K562 (cell line): ENCODE data around the gene GATA1. TPM values are rescaled to one million over a fixed set of nuclear protein-coding genes. Genes with fewer than 3 reads are reported as not detected.

ENCODE experiments used
- C11orf30 ChIP-seq: fragments of 450-650 bp; IDR thresholded peaks from 2 replicates; pipeline ENCODE4 v1.6.1; 2016; ENCODE audit warnings: low read depth, mild to moderate bottlenecking
- ELF1 ChIP-seq: fragments of 200-800 bp; sonication (Bioruptor generic); IDR thresholded peaks from 2 replicates; pipeline ENCODE4 v1.6.1; 2016; ENCODE audit warnings: missing genetic modification characterization, missing compliant biosample characterization
- HBP1 ChIP-seq: fragments of 450-650 bp; formaldehyde crosslinking; IDR thresholded peaks from 2 replicates; pipeline ENCODE4 v1.4.0; 2022; ENCODE audit warnings: missing genetic modification characterization
- HMGN3 ChIP-seq: IDR thresholded peaks from 2 replicates; pipeline ENCODE4 v1.6.1; 2011; ENCODE audit warnings: borderline replicate concordance, low read depth, mild to moderate bottlenecking, mixed read lengths, low read length; ENCODE audit not compliant: insufficient read length; ENCODE audit errors: extremely low read depth
- MEF2D ChIP-seq: conservative IDR thresholded peaks from 2 replicates; pipeline ENCODE4 v1.6.1; 2016; ENCODE audit warnings: low read depth, missing genetic modification characterization, missing compliant biosample characterization
- NR3C1 ChIP-seq: sonication (generic); formaldehyde crosslinking; IDR thresholded peaks from 2 replicates; pipeline ENCODE4 v1.8.1; 2022; ENCODE audit warnings: missing genetic modification reagents
- PRDM10 ChIP-seq: fragments of 450-650 bp; IDR thresholded peaks from 2 replicates; pipeline ENCODE4 v1.6.1; 2018; ENCODE audit not compliant: partially characterized antibody
- SOX6 ChIP-seq: fragments of 450-650 bp; IDR thresholded peaks from 2 replicates; pipeline ENCODE4 v1.6.1; 2014; ENCODE audit warnings: mild to moderate bottlenecking
- ZBTB2 ChIP-seq: fragments of 450-650 bp; IDR thresholded peaks from 2 replicates; pipeline ENCODE4 v1.6.1; 2016; ENCODE audit warnings: antibody characterized with exemption
- ZBTB7A ChIP-seq: IDR thresholded peaks from 2 replicates; pipeline ENCODE4 v1.6.1; 2011; ENCODE audit warnings: low read depth, mild to moderate bottlenecking, low read length, moderate library complexity, borderline replicate concordance; ENCODE audit not compliant: control insufficient read depth
- ZNF511 ChIP-seq: sonication (generic); formaldehyde crosslinking; IDR thresholded peaks from 2 replicates; pipeline ENCODE4 v1.8.0; 2022; ENCODE audit warnings: mild to moderate bottlenecking, missing genetic modification reagents
- ZNF655 ChIP-seq: fragments of 250-450 bp; sonication (Bioruptor Pico); IDR thresholded peaks from 2 replicates; pipeline ENCODE4 v1.5.0; 2021
- ZNF707 ChIP-seq: fragments of 250-450 bp; sonication (Bioruptor Pico); conservative IDR thresholded peaks from 2 replicates; pipeline ENCODE4 v1.8.0; 2022; ENCODE audit warnings: inconsistent platforms, mild to moderate bottlenecking, moderate library complexity
- polyA plus RNA-seq, 8 experiments: library from polyadenylated mRNA; depleted of rRNA in 4 of 8; stranded (reverse) in 5 of 8; unstranded in 3 of 8; fragments of >200 nt; fragmentation: Nextera tagmentation in 2 of 8; fragmentation: Illumina TruSeq in 1 of 8; extraction: Ambion mirVana in 2 of 8; extraction: Trizol in 1 of 8; gene quantifications; 2 replicates each; pipeline versions ENCODE4 v1.2.1 to v1.2.3, GENCODE V29; 2011 to 2014; ENCODE audit warnings: inconsistent platforms in 1 of 8, missing spikeins in 1 of 8
- total RNA-seq, 7 experiments: library from RNA; depleted of rRNA in 6 of 7; stranded (reverse); fragments of >200 nt in 6 of 7; fragmentation: Illumina TruSeq in 2 of 7; extraction: Trizol in 2 of 7; gene quantifications; 2 replicates each; pipeline versions ENCODE4 v1.2.1 to v1.2.3, GENCODE V29; 2011 to 2021; ENCODE audit warnings: low replicate concordance in 1 of 7
- TF ChIP-seq, protein P1 (sequence below), 2 experiments: fragments of 450-650 bp in 1 of 2; sonication (generic) in 1 of 2; formaldehyde crosslinking; conservative IDR thresholded peaks; 2 replicates each; pipeline versions ENCODE4 v1.4.0 to v1.8.1; 2020 to 2022; ENCODE audit warnings: mild to moderate bottlenecking in 1 of 2, missing genetic modification reagents in 1 of 2

The GATA1 gene
- total and polyA plus RNA-seq, 9 of the 15 experiments (the other 6 are each of a cell fraction or from before 2014, with no cell fraction given), result 11.9 to 291 (median 116) TPM

- TF ChIP-seq PRDM10 (peak; percentile 70), ZNF655 (CRISPR knock-in tag) (no peak), SOX6 (peak; percentile 95), ZBTB7A (peak; percentile 63; the same call in 1 of the 2 replicates), C11orf30 (no peak), ZNF511 (CRISPR knock-in tag) (no peak), ZBTB2 (peak; percentile 80), HMGN3 (peak; percentile 80), ZNF707 (CRISPR knock-in tag) (peak; percentile 38; the same call in 1 of the 2 replicates), NR3C1 (no peak), HBP1 (CRISPR knock-in tag) (peak; percentile 80; the same call in 1 of the 2 replicates), MEF2D (tag) (peak; percentile 86), ELF1 (tag) (peak; percentile 59)
- TF ChIP-seq, protein P1, sequence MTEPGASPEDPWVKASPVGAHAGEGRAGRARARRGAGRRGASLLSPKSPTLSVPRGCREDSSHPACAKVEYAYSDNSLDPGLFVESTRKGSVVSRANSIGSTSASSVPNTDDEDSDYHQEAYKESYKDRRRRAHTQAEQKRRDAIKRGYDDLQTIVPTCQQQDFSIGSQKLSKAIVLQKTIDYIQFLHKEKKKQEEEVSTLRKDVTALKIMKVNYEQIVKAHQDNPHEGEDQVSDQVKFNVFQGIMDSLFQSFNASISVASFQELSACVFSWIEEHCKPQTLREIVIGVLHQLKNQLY (CRISPR knock-in tag; conservative IDR thresholded peaks at IDR 0.05), result no peak
These were observed 14.3 kb downstream of the GATA1 start (continued) for GRCh38 chrX:48800574-48801279.
